ENCODE results near the gene FAM149B1. TPM values are rescaled to one million over a fixed set of nuclear protein-coding genes. Genes with fewer than 3 reads are reported as not detected.
"Not testable (repeated sequence)": the region's sequence is repeated elsewhere in the genome, so short reads cannot be mapped to it uniquely, and the experiment has no call there.

FAM149B1 gene
- total RNA-seq, 2 donors from 2014 or later, result 9.4 to 13.0 TPM

- H3K27ac ChIP-seq, result peak overlapping the region; percentile 73 to 85
- peaks cover 0 to 39% of the 10 kb centered on the region in 2 donors for H3K4me1 ChIP-seq
- peak overlapping the region; percentile 62 to 92 for H3K4me3 ChIP-seq
- no peaks in the 10 kb centered on the region for H3K9me3 ChIP-seq
- TF ChIP-seq CTCF (IDR thresholded peaks at IDR 0.05), result no peak
- H3K27me3 ChIP-seq, result no peaks in the 10 kb centered on the region
- peaks cover 36% of the 10 kb centered on the region for H3K36me3 ChIP-seq
- DNase-seq (ENCODE audit: low spot score), result no peak
Observed at GRCh38 chr10:73247509-73248258, 79.8 kb downstream of the FAM149B1 start.

GRCh38 chr10:73248259-73248724 lies 80.4 kb downstream of the FAM149B1 start:
- H3K27ac ChIP-seq, result no peak overlapping the region
- no peaks in the 10 kb centered on the region for H3K9me3 ChIP-seq
- H3K36me3 ChIP-seq, result peaks cover 29% of the 10 kb centered on the region
- H3K27me3 ChIP-seq, result no peaks in the 10 kb centered on the region
- no peak for DNase-seq (ENCODE audit: low spot score)
- peaks cover 0 to 42% of the 10 kb centered on the region in 2 donors for H3K4me1 ChIP-seq
- no peak overlapping the region for H3K4me3 ChIP-seq
- TF ChIP-seq CTCF (IDR thresholded peaks at IDR 0.05), result no peak

GRCh38 chr10:73251683-73252444 lies 83.9 kb downstream of the FAM149B1 start:
- peak overlapping the region; percentile 71 to 97 for H3K4me3 ChIP-seq
- peaks cover 0 to 28% of the 10 kb centered on the region in 2 donors for H3K4me1 ChIP-seq
- H3K36me3 ChIP-seq, result peaks cover 20% of the 10 kb centered on the region
- no peaks in the 10 kb centered on the region for H3K27me3 ChIP-seq
- no peaks in the 10 kb centered on the region for H3K9me3 ChIP-seq
- no peak for DNase-seq (ENCODE audit: low spot score)
- no peak for TF ChIP-seq CTCF (IDR thresholded peaks at IDR 0.05)
- peak overlapping the region; percentile 91 to 96 for H3K27ac ChIP-seq

- Histone ChIP-seq H3K27ac (peak within 1 kb of the TSS; percentile 91 to 96), H3K36me3 (peaks cover 20% of the 10 kb centered on the region), H3K4me1 (peaks cover 0 to 25% of the 10 kb centered on the region in 2 donors), H3K27me3 (no peaks in the 10 kb centered on the region), H3K4me3 (peak within 1 kb of the TSS; percentile 71 to 97), H3K9me3 (no peaks in the 10 kb centered on the region)
- peak; percentile 96 for DNase-seq (ENCODE audit: low spot score)
- no peak for TF ChIP-seq CTCF (IDR thresholded peaks at IDR 0.05)
Observed at GRCh38 chr10:73252445-73253224, 84.7 kb downstream of the FAM149B1 start, which contains the start of gene MRPS16. Gene MRPS16, minus strand, starts transcription at chr10:73252644. Its CDS starts 162 bp downstream, at chr10:73252482.

- Histone ChIP-seq H3K36me3 (peaks cover 20% of the 10 kb centered on the region), H3K4me1 (peaks cover 0 to 21% of the 10 kb centered on the region in 2 donors), H3K4me3 (peak overlapping the region; percentile 71 to 97), H3K27ac (peak overlapping the region; percentile 91 to 96), H3K9me3 (no peaks in the 10 kb centered on the region), H3K27me3 (no peaks in the 10 kb centered on the region)
- no peak for DNase-seq (ENCODE audit: low spot score)
- TF ChIP-seq CTCF (IDR thresholded peaks at IDR 0.05), result no peak
Observed at GRCh38 chr10:73253225-73253555, 85.3 kb downstream of the FAM149B1 start.

- DNase-seq (ENCODE audit: low spot score); H3K27me3 ChIP-seq; H3K4me1 ChIP-seq; H3K4me3 ChIP-seq; H3K9me3 ChIP-seq; H3K36me3 ChIP-seq; H3K27ac ChIP-seq: not testable (repeated sequence)
Observed at GRCh38 chr10:73258612-73259011, 90.7 kb downstream of the FAM149B1 start.

Data from right atrium auricular region (tissue), 2 donors.